A549 (cell line): ENCODE measurements around the gene TBC1D12. TPM values are rescaled to one million over a fixed set of nuclear protein-coding genes. Genes with fewer than 3 reads are reported as not detected.

Source experiments
- ATAC-seq, 2 experiments: fragments of 200-7000 bp in 1 of 2; fragments of >200 bp in 1 of 2; cut with Nextera tagmentation in 1 of 2; cut with Tn5 transposase in 1 of 2; 3 replicates each; pipeline versions ENCODE4 v1.8.0 to v1.9.1; 2018 to 2020; ENCODE audit warnings: mild to moderate bottlenecking in 1 of 2, moderate library complexity in 1 of 2
- CTCF ChIA-PET: fragments of 300-600 bp; sonication (Branson Sonifier 250); formaldehyde crosslinking; extraction: SDS; loops from one replicate; lab custom pipeline; 2021; ENCODE audit warnings: antibody characterized with exemption, inconsistent platforms; lab: Yijun Ruan, JAX
- POLR2A ChIA-PET: fragments of 350-600 bp; formaldehyde crosslinking; extraction: SDS; loops from one replicate; lab custom pipeline; 2021; ENCODE audit warnings: antibody characterized with exemption, inconsistent platforms; lab: Yijun Ruan, JAX
- DNase-seq, 2 experiments: peaks; one replicate each; pipeline versions ENCODE4 v3.0.0 to v3.0.0-alpha.2; 2011 to 2016; ENCODE audit warnings: low read depth in 1 of 2, low spot score in 1 of 2
- FAIRE-seq: peaks from 2 replicates; lab custom pipeline; 2011; peaks lifted over from hg19 to GRCh38; lab: Jason Lieb, UNC
- H3K27ac ChIP-seq, 2 experiments: fragments of >200 bp; sonication (Bioruptor Twin); formaldehyde crosslinking; 3 replicates each; pipeline ENCODE4 v1.5.1; 2016 to 2017
- H3K4me1 ChIP-seq: fragments of >200 bp; sonication (Bioruptor Twin); formaldehyde crosslinking; 3 replicates; pipeline ENCODE4 v1.6.1; 2016
- H3K4me2 ChIP-seq: fragments of >200 bp; sonication (Bioruptor Twin); formaldehyde crosslinking; 3 replicates; pipeline ENCODE4 v1.6.1; 2016
- H3K4me3 ChIP-seq: fragments of >200 bp; sonication (Bioruptor Twin); formaldehyde crosslinking; 3 replicates; pipeline ENCODE4 v1.5.1; 2016
- H3K9me3 ChIP-seq: fragments of >200 bp; sonication (Bioruptor Twin); formaldehyde crosslinking; 3 replicates; pipeline ENCODE4 v1.6.1; 2016
- BHLHE40 ChIP-seq: IDR thresholded peaks from 2 replicates; pipeline ENCODE4 v1.6.1; 2012; ENCODE audit warnings: low read depth, low read length, inconsistent platforms
- CBX8 ChIP-seq: fragments of 200-600 bp; sonication (generic); IDR thresholded peaks from 2 replicates; pipeline ENCODE4 v1.6.1; 2016
- EP300 ChIP-seq, 2 experiments: fragments of >200 bp; sonication (Bioruptor Twin); formaldehyde crosslinking; IDR thresholded peaks; 2 replicates in 1 of 2; 3 replicates in 1 of 2; pipeline ENCODE4 v1.6.1; 2016 to 2017
- FOXS1 ChIP-seq: fragments of 250-450 bp; sonication (Bioruptor Pico); IDR thresholded peaks from 2 replicates; pipeline ENCODE4 v1.5.0; 2020; ENCODE audit warnings: mild to moderate bottlenecking, moderate library complexity
- GATA3 ChIP-seq: IDR thresholded peaks from 2 replicates; pipeline ENCODE4 v1.6.1; 2012; ENCODE audit warnings: borderline replicate concordance
- HOXB13 ChIP-seq: fragments of 250-450 bp; sonication (Bioruptor Pico); IDR thresholded peaks from 2 replicates; pipeline ENCODE4 v1.5.0; 2020; ENCODE audit warnings: low read depth, mild to moderate bottlenecking, moderate library complexity
- MAFK ChIP-seq: fragments of 450-650 bp; IDR thresholded peaks from 2 replicates; pipeline ENCODE4 v1.6.1; 2014; ENCODE audit not compliant: partially characterized antibody
- NR3C1 ChIP-seq: fragments of >200 bp; sonication (Bioruptor Twin); formaldehyde crosslinking; IDR thresholded peaks from 3 replicates; pipeline ENCODE4 v1.6.1; 2017
- PHF8 ChIP-seq: fragments of 200-600 bp; sonication (generic); IDR thresholded peaks from 2 replicates; pipeline ENCODE4 v1.6.1; 2016; ENCODE audit warnings: low read depth, mild to moderate bottlenecking, antibody characterized with exemption, moderate library complexity, borderline replicate concordance
- POLR2A ChIP-seq: IDR thresholded peaks from 2 replicates; pipeline ENCODE4 v1.6.1; 2012; ENCODE audit warnings: mild to moderate bottlenecking, low read length
- POLR2AphosphoS2 ChIP-seq: conservative IDR thresholded peaks from 2 replicates; pipeline ENCODE4 v1.6.1; 2012; ENCODE audit warnings: low read length, improper control_type of control experiment, inconsistent platforms
- RARB ChIP-seq: fragments of 250-450 bp; sonication (Bioruptor Pico); IDR thresholded peaks from 2 replicates; pipeline ENCODE4 v1.8.0; 2021; ENCODE audit warnings: mild to moderate bottlenecking, moderate library complexity
- SREBF2 ChIP-seq: fragments of 450-650 bp; IDR thresholded peaks from 2 replicates; pipeline ENCODE4 v1.6.1; 2014; ENCODE audit warnings: mild to moderate bottlenecking, moderate library complexity
- TFCP2L1 ChIP-seq: fragments of 250-450 bp; sonication (Bioruptor Pico); IDR thresholded peaks from 2 replicates; pipeline ENCODE4 v1.5.0; 2021; ENCODE audit warnings: mild to moderate bottlenecking
- WGBS: methylation state at CpG from one replicate; pipeline ENCODE4 v1.1.6; 2017; ENCODE audit errors: missing lambda C conversion rate; 5-methylcytosine and 5-hydroxymethylcytosine counted together
- polyA plus RNA-seq, 4 experiments: library from polyadenylated mRNA; depleted of rRNA in 3 of 4; stranded (reverse); fragments of >200 nt; fragmentation: RNase III in 1 of 4; extraction: RNeasy Plus Mini Kit Qiagen cat#74134 plus additional on column Dnase treatment in 1 of 4; gene quantifications; 2 replicates in 3 of 4; 3 replicates in 1 of 4; pipeline ENCODE4 v1.2.3, GENCODE V29; 2011 to 2017
- TF ChIP-seq, protein P1 (sequence below): IDR thresholded peaks from 2 replicates; pipeline ENCODE4 v1.6.1; 2012
- TF ChIP-seq, protein P2 (sequence below): fragments of >200 bp; sonication (Bioruptor Twin); formaldehyde crosslinking; IDR thresholded peaks from 3 replicates; pipeline ENCODE4 v1.5.1; 2016
- TF ChIP-seq, protein P3 (sequence below): fragments of 200-600 bp; sonication (generic); IDR thresholded peaks from 2 replicates; pipeline ENCODE4 v1.6.1; 2016; ENCODE audit warnings: antibody characterized with exemption, mild to moderate bottlenecking, moderate library complexity

The TBC1D12 gene
- polyA plus RNA-seq, 2 of the 4 experiments (the other 2 are of a cell fraction), result 4.4 to 5.7 TPM

DNA sequence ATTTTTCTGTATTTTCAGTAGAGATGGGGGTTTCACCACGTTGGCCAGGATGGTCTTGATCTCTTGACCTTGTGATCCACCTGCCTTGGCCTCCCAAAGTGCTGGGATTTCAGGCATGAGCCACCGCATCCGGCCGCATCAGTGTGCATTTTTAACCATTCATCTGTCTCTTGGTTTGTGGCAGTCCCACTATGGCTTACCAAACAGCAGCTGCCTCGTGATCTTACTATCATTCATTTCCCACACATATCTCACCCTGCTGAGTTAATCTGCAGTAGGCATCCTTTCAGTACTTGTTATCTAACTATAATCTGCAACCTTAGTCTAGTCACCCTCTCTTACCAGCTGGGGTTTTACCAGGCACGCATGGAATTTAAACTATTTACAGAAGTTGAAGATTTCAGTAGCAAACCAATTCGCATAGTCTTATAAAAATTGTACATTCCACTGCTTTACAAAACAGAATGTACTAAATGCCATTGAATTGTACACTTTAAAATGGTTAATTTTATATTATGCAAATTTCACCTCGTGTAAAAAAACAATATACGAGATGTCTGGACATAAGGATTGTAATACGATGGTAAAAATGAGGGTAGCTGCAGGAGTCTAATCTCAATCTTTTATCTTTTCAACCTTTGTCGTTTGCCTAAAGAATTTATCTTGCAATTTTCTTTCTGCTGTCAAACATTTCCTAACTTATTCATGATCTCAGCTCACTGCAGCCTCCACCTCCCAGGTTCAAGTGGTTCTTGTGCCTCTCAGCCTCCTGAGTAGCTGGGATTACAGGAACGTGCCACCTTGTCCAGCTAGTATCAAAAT is 4.6 kb upstream of the TBC1D12 start:
- no peak overlapping the region for H3K4me3 ChIP-seq
- peaks cover 13% of the 10 kb centered on the region for H3K4me1 ChIP-seq
- FAIRE-seq, result no peak
- ChIA-PET CTCF (interaction anchor here (1.8 to 1.9 kb wide), 2 partner anchors 35 to 46 kb away, joined by 4 to 8 read pairs; partner anchors contain the start of gene NOC3L), POLR2A (no interaction called here)
- peak; percentile 64; the same call in 1 of the 2 replicates for TF ChIP-seq GATA3
- TF ChIP-seq, protein P1, sequence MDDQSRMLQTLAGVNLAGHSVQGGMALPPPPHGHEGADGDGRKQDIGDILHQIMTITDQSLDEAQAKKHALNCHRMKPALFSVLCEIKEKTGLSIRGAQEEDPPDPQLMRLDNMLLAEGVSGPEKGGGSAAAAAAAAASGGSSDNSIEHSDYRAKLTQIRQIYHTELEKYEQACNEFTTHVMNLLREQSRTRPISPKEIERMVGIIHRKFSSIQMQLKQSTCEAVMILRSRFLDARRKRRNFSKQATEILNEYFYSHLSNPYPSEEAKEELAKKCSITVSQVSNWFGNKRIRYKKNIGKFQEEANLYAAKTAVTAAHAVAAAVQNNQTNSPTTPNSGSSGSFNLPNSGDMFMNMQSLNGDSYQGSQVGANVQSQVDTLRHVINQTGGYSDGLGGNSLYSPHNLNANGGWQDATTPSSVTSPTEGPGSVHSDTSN, result no peak
- DNase-seq, result peak in 1 of 2 experiments; percentile 9
- peak overlapping the region in 1 of 2 experiments; percentile 31; a peak in 2 of 6 replicates for H3K27ac ChIP-seq
- WGBS, result 41% methylated on average over 12 of the region's 12 CpGs
- H3K4me2 ChIP-seq, result peak overlapping the region; percentile 49
- no peak for ATAC-seq
- no peaks in the 10 kb centered on the region for H3K9me3 ChIP-seq

DNA sequence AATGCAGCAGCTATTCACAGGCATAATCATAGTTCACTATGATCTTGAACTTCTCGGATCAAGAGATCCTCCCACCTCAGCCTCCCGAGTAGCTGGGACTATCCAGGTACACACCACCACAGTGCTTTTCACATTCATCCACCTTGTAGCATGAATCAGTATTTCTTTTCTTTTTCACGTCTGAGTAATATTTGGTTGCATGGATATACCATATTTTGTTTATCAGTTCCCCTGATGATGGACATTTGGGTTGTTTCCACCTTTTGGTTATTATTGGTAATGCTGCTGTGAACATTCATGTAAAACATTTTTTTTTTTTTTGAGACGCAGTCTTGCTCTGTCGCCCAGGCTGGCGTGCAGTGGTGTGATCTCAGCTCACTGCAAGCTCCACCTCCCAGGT is 3.6 kb upstream of the TBC1D12 start:
- Histone ChIP-seq H3K4me1 (peaks cover 13% of the 10 kb centered on the region), H3K4me3 (no peak overlapping the region), H3K9me3 (no peaks in the 10 kb centered on the region), H3K4me2 (no peak overlapping the region), H3K27ac (no peak overlapping the region; a peak in 1 of 6 replicates)
- ChIA-PET POLR2A (no interaction called here), CTCF (interaction anchor here (1.8 kb wide), 1 partner anchor 45 kb away, joined by 4 read pairs; no protein-coding TSS in a partner anchor)
- 82% methylated on average over 6 of the region's 6 CpGs for WGBS
- TF ChIP-seq SREBF2 (no peak), CBX8 (no peak), PHF8 (no peak), BHLHE40 (no peak), POLR2A (no peak), EP300 (IDR thresholded peaks at IDR 0.05) (no peak), NR3C1 (no peak), RARB (CRISPR knock-in tag) (no peak), POLR2AphosphoS2 (no peak), TFCP2L1 (CRISPR knock-in tag) (no peak), FOXS1 (no peak)
- TF ChIP-seq, protein P2, sequence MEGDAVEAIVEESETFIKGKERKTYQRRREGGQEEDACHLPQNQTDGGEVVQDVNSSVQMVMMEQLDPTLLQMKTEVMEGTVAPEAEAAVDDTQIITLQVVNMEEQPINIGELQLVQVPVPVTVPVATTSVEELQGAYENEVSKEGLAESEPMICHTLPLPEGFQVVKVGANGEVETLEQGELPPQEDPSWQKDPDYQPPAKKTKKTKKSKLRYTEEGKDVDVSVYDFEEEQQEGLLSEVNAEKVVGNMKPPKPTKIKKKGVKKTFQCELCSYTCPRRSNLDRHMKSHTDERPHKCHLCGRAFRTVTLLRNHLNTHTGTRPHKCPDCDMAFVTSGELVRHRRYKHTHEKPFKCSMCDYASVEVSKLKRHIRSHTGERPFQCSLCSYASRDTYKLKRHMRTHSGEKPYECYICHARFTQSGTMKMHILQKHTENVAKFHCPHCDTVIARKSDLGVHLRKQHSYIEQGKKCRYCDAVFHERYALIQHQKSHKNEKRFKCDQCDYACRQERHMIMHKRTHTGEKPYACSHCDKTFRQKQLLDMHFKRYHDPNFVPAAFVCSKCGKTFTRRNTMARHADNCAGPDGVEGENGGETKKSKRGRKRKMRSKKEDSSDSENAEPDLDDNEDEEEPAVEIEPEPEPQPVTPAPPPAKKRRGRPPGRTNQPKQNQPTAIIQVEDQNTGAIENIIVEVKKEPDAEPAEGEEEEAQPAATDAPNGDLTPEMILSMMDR, result no peak
- TF ChIP-seq, protein P3, sequence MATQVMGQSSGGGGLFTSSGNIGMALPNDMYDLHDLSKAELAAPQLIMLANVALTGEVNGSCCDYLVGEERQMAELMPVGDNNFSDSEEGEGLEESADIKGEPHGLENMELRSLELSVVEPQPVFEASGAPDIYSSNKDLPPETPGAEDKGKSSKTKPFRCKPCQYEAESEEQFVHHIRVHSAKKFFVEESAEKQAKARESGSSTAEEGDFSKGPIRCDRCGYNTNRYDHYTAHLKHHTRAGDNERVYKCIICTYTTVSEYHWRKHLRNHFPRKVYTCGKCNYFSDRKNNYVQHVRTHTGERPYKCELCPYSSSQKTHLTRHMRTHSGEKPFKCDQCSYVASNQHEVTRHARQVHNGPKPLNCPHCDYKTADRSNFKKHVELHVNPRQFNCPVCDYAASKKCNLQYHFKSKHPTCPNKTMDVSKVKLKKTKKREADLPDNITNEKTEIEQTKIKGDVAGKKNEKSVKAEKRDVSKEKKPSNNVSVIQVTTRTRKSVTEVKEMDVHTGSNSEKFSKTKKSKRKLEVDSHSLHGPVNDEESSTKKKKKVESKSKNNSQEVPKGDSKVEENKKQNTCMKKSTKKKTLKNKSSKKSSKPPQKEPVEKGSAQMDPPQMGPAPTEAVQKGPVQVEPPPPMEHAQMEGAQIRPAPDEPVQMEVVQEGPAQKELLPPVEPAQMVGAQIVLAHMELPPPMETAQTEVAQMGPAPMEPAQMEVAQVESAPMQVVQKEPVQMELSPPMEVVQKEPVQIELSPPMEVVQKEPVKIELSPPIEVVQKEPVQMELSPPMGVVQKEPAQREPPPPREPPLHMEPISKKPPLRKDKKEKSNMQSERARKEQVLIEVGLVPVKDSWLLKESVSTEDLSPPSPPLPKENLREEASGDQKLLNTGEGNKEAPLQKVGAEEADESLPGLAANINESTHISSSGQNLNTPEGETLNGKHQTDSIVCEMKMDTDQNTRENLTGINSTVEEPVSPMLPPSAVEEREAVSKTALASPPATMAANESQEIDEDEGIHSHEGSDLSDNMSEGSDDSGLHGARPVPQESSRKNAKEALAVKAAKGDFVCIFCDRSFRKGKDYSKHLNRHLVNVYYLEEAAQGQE, result no peak
- DNase-seq, result peak in 1 of 2 experiments; percentile 10
- no peak for FAIRE-seq
- ATAC-seq, result no peak

DNA sequence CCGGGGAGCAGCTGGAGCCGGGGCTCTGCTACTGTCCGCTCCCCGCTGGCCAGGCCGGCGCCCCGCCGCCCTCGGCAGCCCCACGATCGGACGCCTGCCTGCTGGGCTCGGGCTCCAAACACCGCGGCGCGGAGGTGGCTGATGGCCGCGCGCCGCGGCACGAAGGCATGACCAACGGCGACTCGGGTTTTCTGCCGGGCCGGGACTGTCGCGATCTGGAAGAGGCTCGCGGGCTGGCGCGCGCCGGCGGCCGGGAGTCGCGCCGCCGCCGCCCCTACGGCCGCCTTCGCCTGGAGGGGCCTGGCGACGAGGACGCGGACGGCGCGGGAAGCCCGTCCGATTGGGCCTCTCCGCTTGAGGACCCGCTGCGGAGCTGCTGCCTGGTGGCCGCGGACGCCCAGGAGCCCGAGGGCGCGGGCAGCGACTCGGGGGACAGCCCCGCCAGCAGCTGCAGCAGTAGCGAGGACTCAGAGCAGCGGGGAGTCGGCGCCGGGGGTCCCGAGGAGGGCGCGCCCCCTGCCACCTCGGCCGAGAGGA is 570 bp downstream of the TBC1D12 start:
- CTCF ChIA-PET, result interaction anchor here (0.7 to 2.2 kb wide), 8 partner anchors 9 to 42 kb away, joined by 3 to 9 read pairs (median 3); partner anchors contain the start of gene NOC3L
- peak overlapping the region; percentile 81 for H3K4me2 ChIP-seq
- peak overlapping the region; percentile 85 for H3K4me3 ChIP-seq
- TF ChIP-seq HOXB13 (CRISPR knock-in tag) (0 out of 2 replicates have a peak, but pooled peaks have one; percentile 30), MAFK (no peak), PHF8 (peak; percentile 38; the same call in 1 of the 2 replicates)
- TF ChIP-seq, all 56 proteins: peak for 2
- Histone ChIP-seq H3K9me3 (no peaks in the 10 kb centered on the region), H3K27ac (peak overlapping the region; percentile 92 to 95), H3K4me1 (peaks cover 22% of the 10 kb centered on the region)
- ATAC-seq (peak; percentile 47 to 62), DNase-seq (peak in 1 of 2 experiments; percentile 49), FAIRE-seq (no peak)
- WGBS, result under 1% methylated on average over 22 of the region's 77 CpGs
- POLR2A ChIA-PET, result interaction anchor here (1.0 kb wide), 1 partner anchor 40 kb away, joined by 7 read pairs; the partner anchor contains the start of gene NOC3L
